HG03521 (cell line): ENCODE data around the gene C2orf49.
A peak's percentile ranks its signal among the peaks of the same experiment; 100 is the strongest.

ENCODE experiments used
- ATAC-seq: cut with Tn5 transposase; IDR thresholded peaks from one replicate; pipeline ENCODE4 v1.9.1; 2021; ENCODE audit warnings: mild to moderate bottlenecking, moderate library complexity; ENCODE audit not compliant: unreplicated experiment

Gene C2orf49

GRCh38 chr2:105358593-105358992, 21.3 kb downstream of the C2orf49 start:
- no peak for ATAC-seq

GRCh38 chr2:105361102-105361889, 24.0 kb downstream of the C2orf49 start:
- ATAC-seq = no peak

DNA sequence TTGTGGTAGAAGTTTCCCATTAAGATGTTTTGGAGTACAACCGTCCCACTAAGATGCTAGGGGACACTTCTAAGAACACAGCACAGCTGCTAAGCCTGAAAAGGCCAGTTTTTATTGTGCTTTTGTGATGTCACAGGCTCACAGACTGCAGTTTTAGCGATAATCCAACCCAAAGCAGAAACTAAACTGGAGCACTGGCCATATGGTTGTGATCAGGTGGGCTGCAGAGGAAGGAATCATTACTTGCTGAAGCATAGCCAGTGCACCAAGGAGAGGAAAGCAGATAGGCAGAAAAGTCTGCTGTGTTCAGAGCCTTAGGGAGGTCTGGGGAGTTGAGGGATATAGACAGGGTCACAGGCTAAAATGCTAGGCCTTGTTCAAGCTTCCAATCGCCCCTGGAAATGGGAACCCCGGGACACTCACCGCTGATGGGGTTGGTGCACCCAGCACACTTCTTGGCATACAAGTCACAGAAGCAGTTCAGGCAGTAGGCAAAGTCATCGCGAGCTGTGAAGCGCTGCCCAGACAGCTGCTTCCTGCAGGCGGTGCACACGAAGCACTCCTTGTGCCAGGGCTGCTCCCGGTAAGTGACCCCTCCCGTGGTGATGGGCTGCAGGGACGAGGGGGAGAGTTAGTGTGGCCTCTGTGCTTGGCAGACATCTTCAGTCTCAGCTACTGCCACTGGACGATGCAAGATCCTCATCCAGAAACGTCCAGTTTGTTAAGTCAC, 25.7 kb downstream of the C2orf49 start:
- no peak for ATAC-seq

GRCh38 chr2:105364436-105365139, 27.2 kb downstream of the C2orf49 start:
- no peak for ATAC-seq

GRCh38 chr2:105365206-105365605, 27.9 kb downstream of the C2orf49 start:
- ATAC-seq = no peak

GRCh38 chr2:105368759-105369408, 31.5 kb downstream of the C2orf49 start:
- no peak for ATAC-seq

DNA sequence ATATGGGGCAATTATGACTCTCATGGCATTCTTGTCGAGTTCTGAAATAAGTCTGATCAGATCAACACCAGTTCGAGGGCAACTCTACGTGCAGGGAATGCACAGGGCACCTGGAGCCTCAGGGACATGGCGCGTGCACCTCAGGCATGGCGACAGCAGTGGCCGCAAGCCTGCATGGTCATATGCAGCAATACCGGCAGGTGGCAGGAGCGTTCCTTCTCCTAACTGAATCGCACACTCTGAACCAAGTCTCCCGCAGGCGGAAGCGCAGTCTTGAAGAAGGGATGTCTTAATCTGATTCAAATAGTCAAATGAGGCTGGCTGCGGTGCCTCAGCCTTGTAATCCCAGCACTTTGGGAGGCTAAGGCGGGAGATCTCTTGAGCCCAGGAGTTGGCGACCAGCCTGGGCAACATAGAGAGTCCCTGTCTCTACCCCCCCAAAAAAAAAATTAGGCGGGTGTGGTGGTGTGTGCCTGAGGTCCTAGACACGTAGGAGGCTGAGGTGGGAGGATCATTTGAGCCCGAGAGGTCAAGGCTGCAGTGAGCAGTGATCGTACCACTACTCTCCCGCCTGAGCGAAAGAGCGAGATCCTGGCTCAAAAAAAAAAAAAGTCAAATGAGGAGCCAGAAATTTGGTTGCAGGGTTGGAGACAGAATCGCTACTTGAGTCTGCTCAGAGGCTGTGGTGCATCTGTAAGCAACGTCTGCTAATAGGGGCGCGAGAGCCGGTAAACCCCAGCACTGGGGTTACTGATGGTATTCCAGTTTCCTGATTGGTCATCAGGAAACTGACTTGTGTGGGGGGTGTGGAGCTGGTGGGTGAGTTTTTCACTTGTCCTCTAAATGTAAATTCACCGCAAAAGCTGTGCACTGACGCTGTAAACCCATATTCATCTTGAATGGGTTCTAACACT, 32.7 kb downstream of the C2orf49 start:
- ATAC-seq = peak; percentile 80

- ATAC-seq = no peak
Measured at GRCh38 chr2:105371156-105371555, 33.8 kb downstream of the C2orf49 start.

DNA sequence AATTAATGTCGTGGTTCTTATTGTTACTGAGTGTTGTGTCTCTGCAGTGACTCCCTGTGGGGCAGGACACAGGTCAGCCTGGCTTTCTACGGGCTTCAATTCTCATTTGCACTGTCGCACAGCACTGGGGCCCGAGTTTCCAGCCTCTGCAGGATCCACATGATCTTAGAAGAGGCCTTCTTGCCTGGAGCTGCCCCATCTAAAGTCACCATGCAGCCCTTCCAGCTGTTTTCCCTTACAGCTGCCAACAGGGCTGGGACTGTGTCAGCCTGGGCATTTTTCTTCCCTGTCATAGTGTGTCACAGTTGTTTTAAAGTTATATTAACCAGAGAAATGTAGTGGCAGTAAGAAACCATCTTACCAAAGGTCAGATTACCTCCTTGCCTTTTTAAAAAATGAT, 34.5 kb downstream of the C2orf49 start:
- ATAC-seq = no peak

DNA sequence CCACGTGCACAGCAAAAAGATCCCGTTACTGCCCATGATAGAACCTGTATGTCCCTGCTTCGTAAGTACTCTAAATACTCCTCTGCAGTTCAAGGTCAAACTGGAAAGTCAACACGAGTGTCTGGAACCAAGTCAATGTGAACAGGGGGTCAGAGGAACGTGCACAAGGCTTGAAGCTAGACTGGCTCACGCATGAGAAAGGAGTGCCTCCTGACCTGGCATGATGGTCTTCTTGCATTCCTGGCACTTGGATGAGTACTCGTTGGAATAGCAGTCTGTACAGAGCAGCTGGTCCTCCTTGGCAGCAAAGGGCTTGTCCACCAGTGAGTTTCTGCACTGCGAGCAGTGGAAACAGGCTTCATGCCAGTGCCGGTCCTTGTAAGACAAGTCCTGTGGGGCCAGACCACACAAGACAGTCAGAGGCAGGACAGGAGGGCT, 36.0 kb downstream of the C2orf49 start:
- ATAC-seq = no peak

GRCh38 chr2:105373895-105374401, 36.6 kb downstream of the C2orf49 start:
- peak; percentile 88 for ATAC-seq

DNA sequence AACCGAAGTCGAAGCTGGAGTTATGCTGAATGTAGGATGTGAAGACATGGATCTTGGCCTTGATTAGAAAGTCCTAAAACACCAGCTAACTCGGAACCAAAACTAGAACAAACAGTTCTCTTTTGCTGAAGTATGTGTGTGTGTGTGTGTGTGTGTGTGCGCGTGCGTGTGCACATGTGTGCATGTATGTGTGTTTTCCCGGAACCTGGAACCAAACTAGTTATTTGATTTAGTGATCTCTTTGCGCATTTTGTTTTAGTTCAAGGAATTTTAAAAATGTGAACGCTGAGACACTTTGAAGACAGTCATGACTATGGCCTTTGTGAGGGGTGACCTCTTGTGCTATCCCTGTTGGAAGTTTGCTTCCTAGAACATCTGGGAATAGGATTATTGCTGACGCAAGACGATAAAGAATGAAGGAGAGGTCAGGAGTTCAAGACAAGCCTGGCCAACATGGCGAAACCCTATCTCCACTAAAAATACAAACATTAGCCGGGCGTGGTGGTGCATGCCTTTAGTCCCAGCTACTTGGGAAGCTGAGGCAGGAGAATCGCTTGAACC, 37.7 kb downstream of the C2orf49 start:
- no peak for ATAC-seq

DNA sequence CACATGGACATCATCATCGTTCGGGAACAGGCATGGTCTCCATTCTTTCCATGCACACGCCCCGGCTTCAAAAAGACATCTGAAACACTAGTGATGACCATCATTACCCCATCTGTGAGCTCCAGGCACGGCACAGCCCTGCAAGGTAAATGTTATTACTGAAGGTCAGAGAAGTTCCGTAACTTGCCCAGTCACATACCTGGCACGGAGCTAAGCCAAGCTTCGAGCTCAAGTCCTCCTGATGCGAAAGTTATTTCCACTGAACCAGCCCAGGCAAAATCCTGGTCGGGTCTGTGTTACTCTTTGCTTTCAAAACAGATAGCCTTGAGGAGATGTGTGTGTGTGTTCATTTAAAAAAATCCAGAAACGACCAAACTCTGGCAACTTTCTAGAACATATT, 38.7 kb downstream of the C2orf49 start:
- no peak for ATAC-seq

DNA sequence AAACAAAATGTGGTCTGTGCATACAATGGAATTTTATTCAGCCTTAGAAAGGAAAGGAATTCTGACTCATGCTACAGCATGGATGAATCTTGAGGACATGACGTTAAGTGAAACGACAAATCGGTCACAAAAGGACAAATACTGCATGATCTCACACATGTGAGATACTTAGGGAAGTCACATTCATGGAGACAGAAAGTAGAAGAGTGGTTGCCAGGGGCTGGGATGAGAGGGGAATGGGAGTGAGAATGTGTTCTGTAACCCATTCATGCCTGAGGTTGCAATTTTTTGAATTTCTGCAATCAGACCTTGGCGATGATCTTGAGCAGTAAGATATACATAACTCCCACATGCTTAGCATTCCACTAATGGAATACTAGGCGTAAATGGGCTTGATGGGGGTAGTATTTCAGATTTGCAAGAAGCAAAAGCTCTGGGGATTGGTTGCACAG, 39.5 kb downstream of the C2orf49 start:
- ATAC-seq = no peak

GRCh38 chr2:105377871-105378270, 40.5 kb downstream of the C2orf49 start:
- no peak for ATAC-seq

GRCh38 chr2:105378276-105378840, 41.0 kb downstream of the C2orf49 start:
- no peak for ATAC-seq

GRCh38 chr2:105378921-105379383, 41.6 kb downstream of the C2orf49 start:
- ATAC-seq = no peak

DNA sequence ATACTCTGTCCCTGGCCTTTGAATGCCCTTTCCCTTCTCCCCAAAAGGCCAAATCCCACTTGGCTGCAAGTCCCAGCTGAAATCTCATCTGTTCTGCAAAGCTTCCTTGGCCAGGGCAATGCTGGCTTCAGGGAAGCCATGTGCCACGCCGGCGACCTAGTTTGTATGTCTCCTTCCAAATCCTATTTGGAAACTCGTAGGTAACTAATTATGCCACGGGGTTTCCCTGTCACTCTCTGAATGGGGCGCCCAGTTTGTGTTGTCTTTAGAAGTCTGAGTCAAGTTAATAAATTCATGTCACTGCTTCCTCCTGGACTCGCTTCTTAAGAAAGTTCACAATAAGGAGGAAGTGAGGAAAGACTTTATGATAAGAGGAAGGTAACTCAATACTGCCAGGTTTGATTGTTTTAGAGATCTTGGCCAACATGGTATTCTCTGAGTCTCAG, 42.4 kb downstream of the C2orf49 start:
- no peak for ATAC-seq
